Gastrocnemius medialis (tissue), 4 donors: ENCODE results near the gene PLXDC2. TPM values are rescaled to one million over a fixed set of nuclear protein-coding genes. Genes with fewer than 3 reads are reported as not detected.

Experiments
- ATAC-seq, 2 donors: fragments of 150-250 bp; one replicate each; pipeline ENCODE4 v1.9.1; 2016
- DNase-seq, 2 donors: peaks; one replicate each; pipeline ENCODE4 v3.0.0-alpha.2; 2019
- H3K27ac ChIP-seq, 4 donors: fragments of 200-600 bp; sonication (generic); 1 replicate in 1 of 4; 2 replicates in 3 of 4; pipeline ENCODE4 v1.5.1; 2016 to 2018; ENCODE audit warnings: mild to moderate bottlenecking in 2 of 4, moderate library complexity in 1 of 4
- H3K27me3 ChIP-seq, 3 donors: fragments of 200-600 bp; sonication (generic) in 2 of 3; 1 replicate in 1 of 3; 2 replicates in 2 of 3; pipeline versions ENCODE4 v1.5.1 to v1.6.0; 2016 to 2019; ENCODE audit warnings: mild to moderate bottlenecking in 1 of 3, moderate library complexity in 1 of 3
- H3K36me3 ChIP-seq, 2 donors: fragments of 200-600 bp; sonication (generic) in 1 of 2; one replicate each; pipeline ENCODE4 v1.5.1; 2017 to 2018
- H3K4me1 ChIP-seq, 2 donors: fragments of 200-600 bp; sonication (generic) in 1 of 2; one replicate each; pipeline ENCODE4 v1.5.1; 2016 to 2017; ENCODE audit warnings: mild to moderate bottlenecking in 2 of 2
- H3K4me3 ChIP-seq, 4 donors: fragments of 200-600 bp; sonication (generic) in 3 of 4; 1 replicate in 1 of 4; 2 replicates in 3 of 4; pipeline ENCODE4 v1.5.1; 2016 to 2019; ENCODE audit warnings: mild to moderate bottlenecking in 2 of 4
- H3K9me3 ChIP-seq, 3 donors: fragments of 200-600 bp; sonication (generic) in 2 of 3; 1 replicate in 1 of 3; 2 replicates in 2 of 3; pipeline ENCODE4 v1.5.1; 2016 to 2019
- CTCF ChIP-seq, 5 experiments: fragments of 450-650 bp in 3 of 5; fragments of 200-600 bp in 2 of 5; sonication (generic) in 2 of 5; IDR thresholded peaks in 4 of 5; conservative IDR thresholded peaks in 1 of 5; 1 replicate in 4 of 5; 2 replicates in 1 of 5; pipeline ENCODE4 v1.5.1; 2016 to 2019; ENCODE audit warnings: antibody characterized with exemption in 5 of 5, mild to moderate bottlenecking in 3 of 5, moderate library complexity in 3 of 5
- POLR2A ChIP-seq, 2 donors: fragments of 450-650 bp; IDR thresholded peaks; one replicate each; pipeline ENCODE4 v1.6.1; 2017; ENCODE audit warnings: antibody characterized with exemption in 2 of 2, mild to moderate bottlenecking in 2 of 2, moderate library complexity in 2 of 2
- in situ Hi-C, 4 donors: fragments of 200-750 bp; cut with MboI; loops; one replicate each; pipeline versions ENCODE4 v1.15.0 to v1.8.0; 2017; ENCODE audit warnings: low sequenced_read_pairs in 4 of 4
- intact Hi-C: fragments of 100-400 bp; cut with DNase I; formaldehyde crosslinking; loops from one replicate; pipeline ENCODE4 v1.15.1; 2023; ENCODE audit warnings: low total_unique reads
- total RNA-seq, 4 donors: library from RNA; depleted of rRNA; stranded (reverse); fragments of >200 nt; gene quantifications; one replicate each; pipeline versions ENCODE4 v1.1.0 to v1.2.3, GENCODE V29; 2016

Gene PLXDC2
- total RNA-seq, 4 donors from 2014 or later: 13.9 to 19.6 (median 15.0) TPM

- H3K36me3 ChIP-seq: no peaks in the 10 kb centered on the region
- DNase-seq (peak in 1 of 2 donors; percentile 65), ATAC-seq (peak in 1 of 2 donors; percentile 44)
- no peaks in the 10 kb centered on the region for H3K9me3 ChIP-seq
- TF ChIP-seq CTCF (IDR thresholded peaks at IDR 0.05 in 4 of 5, conservative IDR thresholded peaks at IDR 0.05 in 1 of 5) (no peak), POLR2A (IDR thresholded peaks at IDR 0.05) (no peak)
- H3K27ac ChIP-seq: no peak overlapping the region
- intact Hi-C loops (no loop called here), in situ Hi-C loops (no loop called here)
- H3K4me3 ChIP-seq: no peak overlapping the region
- H3K27me3 ChIP-seq: no peaks in the 10 kb centered on the region
- peaks cover 0 to 9% of the 10 kb centered on the region in 2 donors for H3K4me1 ChIP-seq
Observed at GRCh38 chr10:19906108-19906791, 90.0 kb downstream of the PLXDC2 start.

GRCh38 chr10:19908991-19909696 lies 92.9 kb downstream of the PLXDC2 start:
- no peak overlapping the region for H3K4me3 ChIP-seq
- intact Hi-C loops: no loop called here
- in situ Hi-C loops: no loop called here

GRCh38 chr10:19911886-19912285 lies 95.7 kb downstream of the PLXDC2 start:
- Histone ChIP-seq H3K36me3 (no peaks in the 10 kb centered on the region), H3K4me1 (peaks cover 0 to 6% of the 10 kb centered on the region in 2 donors), H3K27me3 (no peaks in the 10 kb centered on the region), H3K9me3 (no peaks in the 10 kb centered on the region), H3K4me3 (no peak overlapping the region), H3K27ac (no peak overlapping the region)
- intact Hi-C loops: no loop called here
- no peak for TF ChIP-seq POLR2A (IDR thresholded peaks at IDR 0.05)
- in situ Hi-C loops: no loop called here
- no peak for DNase-seq
- ATAC-seq: no peak

More at GRCh38 chr10:19908991-19909696, 92.9 kb downstream of the PLXDC2 start:
- no peak for DNase-seq
- no peak for TF ChIP-seq CTCF (IDR thresholded peaks at IDR 0.05 in 4 of 5, conservative IDR thresholded peaks at IDR 0.05 in 1 of 5)
- TF ChIP-seq POLR2A (IDR thresholded peaks at IDR 0.05): no peak
- no peaks in the 10 kb centered on the region for H3K27me3 ChIP-seq
- H3K4me1 ChIP-seq: peaks cover 0 to 6% of the 10 kb centered on the region in 2 donors
- no peaks in the 10 kb centered on the region for H3K36me3 ChIP-seq
- H3K9me3 ChIP-seq: no peaks in the 10 kb centered on the region
- H3K27ac ChIP-seq: no peak overlapping the region
- no peak for ATAC-seq

GRCh38 chr10:19913987-19914386 lies 97.8 kb downstream of the PLXDC2 start:
- in situ Hi-C loops (no loop called here), intact Hi-C loops (no loop called here)
- ATAC-seq (no peak), DNase-seq (no peak)
- H3K4me1 ChIP-seq: peaks cover 0 to 10% of the 10 kb centered on the region in 2 donors
- no peak overlapping the region for H3K4me3 ChIP-seq
- H3K27ac ChIP-seq: no peak overlapping the region
- no peaks in the 10 kb centered on the region for H3K9me3 ChIP-seq
- no peak for TF ChIP-seq CTCF (IDR thresholded peaks at IDR 0.05 in 4 of 5, conservative IDR thresholded peaks at IDR 0.05 in 1 of 5)
- H3K27me3 ChIP-seq: no peaks in the 10 kb centered on the region
- H3K36me3 ChIP-seq: no peaks in the 10 kb centered on the region

GRCh38 chr10:19915125-19915524 lies 98.9 kb downstream of the PLXDC2 start:
- Histone ChIP-seq H3K27ac (no peak overlapping the region), H3K4me3 (no peak overlapping the region), H3K4me1 (peaks cover 0 to 7% of the 10 kb centered on the region in 2 donors), H3K27me3 (no peaks in the 10 kb centered on the region), H3K9me3 (no peaks in the 10 kb centered on the region), H3K36me3 (no peaks in the 10 kb centered on the region)
- intact Hi-C loops: no loop called here
- DNase-seq: no peak
- in situ Hi-C loops: no loop called here
- no peak for TF ChIP-seq POLR2A (IDR thresholded peaks at IDR 0.05)
- no peak for TF ChIP-seq CTCF (IDR thresholded peaks at IDR 0.05 in 4 of 5, conservative IDR thresholded peaks at IDR 0.05 in 1 of 5)
- ATAC-seq: no peak
